ENCODE measurements around the gene CDK19.

DNA sequence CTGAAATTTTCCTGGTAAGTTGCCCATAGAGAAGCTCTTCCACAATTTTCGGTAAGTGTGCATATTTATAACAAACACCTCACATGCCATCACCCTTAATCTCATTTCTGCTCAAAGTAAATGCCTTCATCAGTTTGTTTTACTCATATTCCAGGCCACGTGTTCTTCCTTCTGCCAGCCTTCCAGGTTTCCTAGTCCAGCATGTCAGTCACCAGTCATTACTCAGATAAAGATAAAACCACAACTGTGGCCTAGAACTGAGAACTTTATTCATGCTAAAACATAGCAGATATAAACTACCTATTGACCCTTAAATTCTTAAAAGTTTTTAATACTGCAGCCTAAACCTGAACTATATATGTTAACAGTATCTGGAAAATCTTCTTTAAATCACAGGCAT lies 189.4 kb downstream of the CDK19 start:
- TF ChIP-seq, protein P1, sequence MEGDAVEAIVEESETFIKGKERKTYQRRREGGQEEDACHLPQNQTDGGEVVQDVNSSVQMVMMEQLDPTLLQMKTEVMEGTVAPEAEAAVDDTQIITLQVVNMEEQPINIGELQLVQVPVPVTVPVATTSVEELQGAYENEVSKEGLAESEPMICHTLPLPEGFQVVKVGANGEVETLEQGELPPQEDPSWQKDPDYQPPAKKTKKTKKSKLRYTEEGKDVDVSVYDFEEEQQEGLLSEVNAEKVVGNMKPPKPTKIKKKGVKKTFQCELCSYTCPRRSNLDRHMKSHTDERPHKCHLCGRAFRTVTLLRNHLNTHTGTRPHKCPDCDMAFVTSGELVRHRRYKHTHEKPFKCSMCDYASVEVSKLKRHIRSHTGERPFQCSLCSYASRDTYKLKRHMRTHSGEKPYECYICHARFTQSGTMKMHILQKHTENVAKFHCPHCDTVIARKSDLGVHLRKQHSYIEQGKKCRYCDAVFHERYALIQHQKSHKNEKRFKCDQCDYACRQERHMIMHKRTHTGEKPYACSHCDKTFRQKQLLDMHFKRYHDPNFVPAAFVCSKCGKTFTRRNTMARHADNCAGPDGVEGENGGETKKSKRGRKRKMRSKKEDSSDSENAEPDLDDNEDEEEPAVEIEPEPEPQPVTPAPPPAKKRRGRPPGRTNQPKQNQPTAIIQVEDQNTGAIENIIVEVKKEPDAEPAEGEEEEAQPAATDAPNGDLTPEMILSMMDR (IDR thresholded peaks at IDR 0.05; ENCODE audit: low read length), result no peak
- TF ChIP-seq EZH2phosphoT487 (IDR thresholded peaks at IDR 0.05; ENCODE audit: low read length), result no peak

Measured in MM.1S (cell line).